GM21381 (cell line): ENCODE results near the gene ETV7.
"Not testable (repeated sequence)": the region's sequence is repeated elsewhere in the genome, so short reads cannot be mapped to it uniquely, and the experiment has no call there.

Source experiments
- ATAC-seq: cut with Tn5 transposase; IDR thresholded peaks from one replicate; pipeline ENCODE4 v1.9.1; 2021; ENCODE audit warnings: mild to moderate bottlenecking, moderate library complexity; ENCODE audit not compliant: unreplicated experiment

ETV7 gene

GRCh38 chr6:36343109-36343680 is 44.3 kb downstream of the ETV7 start:
- no peak for ATAC-seq

- ATAC-seq = peak; percentile 52
These were observed 46.6 kb downstream of the ETV7 start for GRCh38 chr6:36340618-36341454.

GRCh38 chr6:36340306-36340617 is 47.2 kb downstream of the ETV7 start:
- no peak for ATAC-seq

GRCh38 chr6:36339146-36339545 is 48.3 kb downstream of the ETV7 start:
- no peak for ATAC-seq

GRCh38 chr6:36338223-36338622 is 49.2 kb downstream of the ETV7 start:
- not testable (repeated sequence) for ATAC-seq

- no peak for ATAC-seq
These were observed 49.7 kb downstream of the ETV7 start for GRCh38 chr6:36337814-36338213.

- ATAC-seq = no peak
These were observed 50.7 kb downstream of the ETV7 start, which contains the start of gene BNIP5 for GRCh38 chr6:36336779-36337241. TSS of gene BNIP5 (minus strand) at chr6:36336888. CDS start at chr6:36330690, 6,198 bp downstream.

GRCh38 chr6:36336208-36336710 is 51.2 kb downstream of the ETV7 start:
- ATAC-seq = no peak

GRCh38 chr6:36335465-36336207 is 51.8 kb downstream of the ETV7 start:
- no peak for ATAC-seq

GRCh38 chr6:36334832-36335459 is 52.5 kb downstream of the ETV7 start:
- no peak for ATAC-seq

GRCh38 chr6:36333931-36334725 is 53.3 kb downstream of the ETV7 start:
- ATAC-seq = no peak

GRCh38 chr6:36333171-36333895 is 54.1 kb downstream of the ETV7 start:
- no peak for ATAC-seq

GRCh38 chr6:36331381-36331780 is 56.1 kb downstream of the ETV7 start:
- ATAC-seq = no peak

GRCh38 chr6:36330366-36330765 is 57.1 kb downstream of the ETV7 start:
- no peak for ATAC-seq

GRCh38 chr6:36329798-36330291 is 57.6 kb downstream of the ETV7 start:
- ATAC-seq = no peak

GRCh38 chr6:36328600-36328999 is 58.9 kb downstream of the ETV7 start:
- no peak for ATAC-seq

GRCh38 chr6:36327919-36328236 is 59.6 kb downstream of the ETV7 start:
- no peak for ATAC-seq

- ATAC-seq = no peak
These were observed 60.1 kb downstream of the ETV7 start for GRCh38 chr6:36327226-36327918.
